ENCODE results near the gene PJA1.

Gene PJA1, protein sequence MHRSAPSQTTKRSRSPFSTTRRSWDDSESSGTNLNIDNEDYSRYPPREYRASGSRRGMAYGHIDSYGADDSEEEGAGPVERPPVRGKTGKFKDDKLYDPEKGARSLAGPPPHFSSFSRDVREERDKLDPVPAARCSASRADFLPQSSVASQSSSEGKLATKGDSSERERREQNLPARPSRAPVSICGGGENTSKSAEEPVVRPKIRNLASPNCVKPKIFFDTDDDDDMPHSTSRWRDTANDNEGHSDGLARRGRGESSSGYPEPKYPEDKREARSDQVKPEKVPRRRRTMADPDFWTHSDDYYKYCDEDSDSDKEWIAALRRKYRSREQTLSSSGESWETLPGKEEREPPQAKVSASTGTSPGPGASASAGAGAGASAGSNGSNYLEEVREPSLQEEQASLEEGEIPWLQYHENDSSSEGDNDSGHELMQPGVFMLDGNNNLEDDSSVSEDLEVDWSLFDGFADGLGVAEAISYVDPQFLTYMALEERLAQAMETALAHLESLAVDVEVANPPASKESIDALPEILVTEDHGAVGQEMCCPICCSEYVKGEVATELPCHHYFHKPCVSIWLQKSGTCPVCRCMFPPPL

DNA sequence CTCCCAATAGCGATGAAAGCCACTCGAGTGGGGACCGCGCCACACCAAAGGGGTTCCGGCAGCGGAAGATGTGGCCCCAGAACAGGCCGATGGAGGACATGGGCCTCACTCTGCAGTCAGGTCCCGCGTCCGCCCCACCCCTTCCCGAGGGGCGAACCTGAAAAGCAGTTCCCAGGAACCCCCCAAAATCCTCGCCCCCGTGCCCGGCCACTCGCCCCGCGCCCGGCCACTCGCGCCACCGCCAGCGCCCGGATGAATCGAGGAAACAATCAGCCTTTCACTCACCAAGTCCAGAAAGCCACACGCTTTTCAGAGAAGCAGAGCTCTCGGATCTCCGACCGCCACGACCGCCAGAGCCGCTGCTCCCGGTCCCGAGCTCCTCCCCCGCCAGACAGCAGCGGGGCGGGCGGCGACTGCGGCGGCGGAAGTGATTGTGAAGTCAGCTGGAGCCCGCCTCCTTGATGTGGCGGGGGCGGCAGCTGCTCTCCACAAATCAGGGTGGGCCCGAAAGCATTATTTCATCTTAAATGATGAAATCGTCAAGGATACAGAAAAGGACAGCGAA, at the start of gene PJA1:
TSS of gene PJA1 (minus strand) at position 367 of the 565 bp plus-strand sequence. CDS start 2,380 bp downstream, outside the sequence.
- peak; percentile 41 to 55 (median 49) for DNase-seq (ENCODE audit: low read depth in 3 of 3)

DNA sequence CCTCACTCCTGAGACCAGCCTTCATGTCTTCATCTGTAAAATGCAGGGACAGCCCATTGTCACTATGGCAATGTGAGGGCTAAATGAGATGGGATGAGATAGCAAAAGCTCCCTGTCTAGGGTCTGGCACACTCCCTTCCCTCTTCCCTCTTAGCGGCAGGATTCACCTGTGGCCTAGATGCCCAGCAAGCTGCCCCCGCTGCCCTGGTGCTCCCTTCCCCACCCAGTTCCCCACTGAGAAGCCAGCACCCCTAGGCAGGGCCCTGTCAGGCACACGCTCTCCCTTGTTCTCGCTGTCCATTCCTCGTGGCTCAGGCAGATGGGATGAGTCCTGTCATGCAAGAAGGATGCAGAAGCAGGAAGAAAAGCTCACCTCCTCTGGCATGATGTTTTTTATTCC, 49.2 kb upstream of the PJA1 start:
- DNase-seq (ENCODE audit: low read depth in 3 of 3), result no peak

DNA sequence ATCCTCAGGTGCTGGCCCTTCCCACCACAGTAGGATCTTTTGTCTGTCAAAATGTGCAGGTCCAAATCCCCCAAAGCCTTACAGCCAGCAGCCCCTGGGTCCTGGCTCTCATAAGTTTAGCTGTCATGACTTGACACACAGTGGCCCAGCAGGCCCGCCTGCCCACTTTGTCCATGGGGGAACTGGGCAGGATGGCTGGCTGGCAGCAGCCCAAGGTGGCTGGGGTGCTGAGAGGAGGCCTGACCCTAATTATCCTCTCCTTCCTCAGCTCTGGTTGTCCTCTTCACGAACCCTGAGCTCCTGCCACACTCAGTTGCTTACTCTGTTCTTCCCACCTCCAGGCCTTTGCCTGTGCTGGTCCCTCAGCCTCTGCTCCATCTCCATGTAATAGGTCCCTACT, 46.4 kb upstream of the PJA1 start:
- no peak for DNase-seq (ENCODE audit: low read depth in 3 of 3)

DNA sequence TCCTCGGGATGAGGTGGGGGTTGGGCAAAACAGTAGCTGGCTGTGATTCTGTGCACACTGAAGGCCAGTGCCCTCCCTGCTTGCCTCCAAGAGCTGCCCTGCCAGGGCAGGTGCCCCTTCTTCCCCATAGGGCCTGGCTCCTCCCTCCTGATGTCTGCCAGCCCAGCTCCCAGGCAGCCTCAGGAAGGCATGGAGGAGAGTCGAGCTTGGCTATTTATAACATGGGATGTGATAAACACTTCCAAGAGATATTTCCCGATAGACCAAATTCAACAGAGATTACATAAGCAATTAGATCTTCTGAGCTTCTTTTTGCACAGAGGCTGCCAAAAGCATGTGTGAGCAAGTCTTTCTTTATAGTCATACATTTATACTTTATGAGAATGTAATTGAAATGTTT, 45.3 kb upstream of the PJA1 start:
- no peak for DNase-seq (ENCODE audit: low read depth in 3 of 3)

DNA sequence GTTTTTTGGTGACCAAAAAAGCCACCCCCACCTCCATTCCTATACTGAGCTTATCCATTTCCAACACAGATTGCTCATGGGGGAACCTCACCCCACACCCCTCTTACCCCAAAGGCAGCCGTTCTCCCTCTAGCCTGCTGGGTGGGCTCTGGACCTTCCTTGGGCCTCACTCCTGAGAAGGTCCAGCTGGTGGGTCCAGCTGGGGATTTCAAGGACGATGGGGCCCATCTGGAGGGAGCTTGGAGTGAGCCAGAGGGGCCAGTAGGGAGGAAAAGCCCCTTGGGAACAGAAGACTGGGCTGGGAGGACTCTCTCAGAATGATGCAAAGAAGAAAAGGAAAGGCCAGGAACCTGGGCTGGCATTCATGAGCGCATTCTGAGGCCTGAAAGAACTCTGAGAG, 42.0 kb upstream of the PJA1 start:
- DNase-seq (ENCODE audit: low read depth in 3 of 3), result no peak

DNA sequence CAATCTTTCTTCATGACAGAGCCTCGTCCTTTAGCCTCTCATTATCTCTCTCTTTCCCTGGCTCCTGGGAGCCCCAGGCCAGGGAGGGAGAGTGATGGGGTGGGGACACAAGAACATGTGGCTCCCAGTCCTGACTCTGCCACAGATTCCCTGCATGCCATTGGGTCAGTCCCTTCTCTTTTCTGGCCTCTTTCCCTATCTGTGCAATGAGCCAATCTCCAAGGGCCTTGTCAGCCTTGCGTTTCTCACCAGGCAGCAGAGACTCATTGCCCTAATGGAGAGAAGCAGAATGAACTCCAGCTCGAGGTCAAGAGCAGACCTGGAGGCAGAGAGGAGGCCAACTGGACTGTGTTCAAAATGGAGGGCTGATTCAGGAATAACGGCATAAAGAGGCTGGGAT, 38.4 kb upstream of the PJA1 start:
- no peak for DNase-seq (ENCODE audit: low read depth in 3 of 3)

DNA sequence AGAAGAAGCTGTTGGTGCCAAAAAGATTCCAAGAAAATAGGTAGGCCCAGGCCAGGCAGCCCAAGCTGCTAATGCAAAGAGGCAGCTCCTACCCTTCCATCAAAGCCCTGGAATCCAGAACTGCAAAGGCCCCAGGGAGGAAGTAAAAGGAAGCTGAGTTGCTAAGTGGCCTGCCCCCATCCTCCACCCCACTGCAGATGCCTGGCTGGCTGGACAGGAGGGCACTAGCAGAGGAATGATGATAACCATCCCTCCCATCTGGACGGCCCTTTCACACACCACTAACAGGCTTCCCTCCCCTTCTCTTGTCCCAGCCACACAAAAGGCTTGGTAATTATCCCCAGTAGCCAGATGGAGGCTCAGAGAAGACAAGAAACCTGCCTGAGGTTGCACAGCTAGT, 32.4 kb upstream of the PJA1 start:
- no peak for DNase-seq (ENCODE audit: low read depth in 3 of 3)

DNA sequence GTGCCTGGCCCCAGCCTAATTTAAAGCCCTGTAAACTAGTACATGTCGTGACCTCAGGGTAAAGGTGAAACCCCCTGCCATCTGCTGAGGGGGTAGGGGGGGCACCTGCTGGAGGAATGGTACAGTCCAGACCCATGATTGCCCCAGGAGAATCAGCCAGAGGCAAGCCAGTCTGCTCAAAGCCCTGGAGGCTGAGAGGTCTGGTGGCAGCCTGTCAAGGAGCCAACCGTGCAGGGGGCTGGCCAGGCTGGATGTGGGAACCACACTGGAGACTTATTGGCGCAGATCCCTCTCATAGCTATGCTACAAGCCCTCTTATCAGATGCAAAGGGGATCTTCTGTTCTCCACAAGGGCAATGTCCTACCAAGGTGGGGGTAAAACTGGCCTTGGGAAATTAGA, 31.4 kb upstream of the PJA1 start:
- DNase-seq (ENCODE audit: low read depth in 3 of 3), result no peak

DNA sequence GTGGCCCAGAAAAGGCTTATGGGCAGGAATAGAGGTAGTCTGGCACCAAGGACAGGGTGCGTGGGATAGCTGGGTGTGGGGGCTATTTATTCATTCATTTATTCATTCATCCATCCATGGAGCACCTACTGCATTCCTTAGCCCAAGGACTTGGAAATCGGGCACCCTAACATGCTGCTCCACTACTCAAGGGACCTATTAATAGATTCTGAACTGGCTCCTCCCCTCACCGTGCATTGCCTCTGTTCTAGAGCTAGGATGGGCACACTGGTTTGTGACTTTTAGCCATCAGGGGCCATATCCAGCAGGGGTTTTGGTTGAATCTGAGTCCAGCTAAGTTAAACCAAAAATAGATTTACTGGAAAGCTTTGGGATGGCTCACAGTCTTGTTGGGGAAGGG, 30.6 kb upstream of the PJA1 start:
- DNase-seq (ENCODE audit: low read depth in 3 of 3), result no peak

DNA sequence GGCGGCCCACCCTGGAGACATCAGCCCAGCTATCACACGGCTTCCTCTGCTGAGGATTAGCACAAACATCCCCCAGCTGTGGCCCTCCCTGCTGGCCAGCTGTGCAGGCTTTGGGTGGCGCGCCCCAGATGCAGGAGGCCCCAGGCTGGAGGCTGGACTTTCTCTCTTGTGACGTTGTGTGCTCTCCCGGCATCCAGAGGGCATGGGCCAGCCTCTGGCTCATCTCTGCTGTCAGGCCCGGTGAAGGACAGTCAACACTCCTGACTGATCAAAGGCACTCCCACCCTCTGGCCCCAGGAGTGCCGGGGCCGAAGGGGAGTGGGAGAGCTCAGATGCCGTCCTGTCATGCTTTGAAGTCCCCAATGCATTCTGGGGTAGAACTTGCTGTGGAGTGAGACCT, 29.9 kb upstream of the PJA1 start:
- DNase-seq (ENCODE audit: low read depth in 3 of 3), result no peak

DNA sequence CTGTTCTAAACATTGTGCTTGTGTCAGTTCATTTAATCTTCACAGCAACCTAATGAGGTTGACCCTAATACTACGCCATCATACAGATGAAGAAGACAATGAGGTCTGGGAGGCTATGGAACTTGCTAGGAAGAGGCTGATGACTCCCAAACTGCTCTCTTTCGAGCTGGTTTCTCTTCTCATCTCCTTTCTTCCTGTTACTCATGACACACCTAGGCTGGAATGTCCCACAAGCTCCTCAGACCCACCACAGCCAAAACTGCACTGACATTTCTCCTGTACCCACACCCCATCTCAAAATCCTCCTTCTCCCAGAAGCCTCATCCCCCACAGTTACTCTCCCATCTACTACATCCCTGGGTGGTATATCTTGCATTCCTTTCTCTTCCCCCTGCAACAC, 27.4 kb upstream of the PJA1 start:
- no peak for DNase-seq (ENCODE audit: low read depth in 3 of 3)

DNA sequence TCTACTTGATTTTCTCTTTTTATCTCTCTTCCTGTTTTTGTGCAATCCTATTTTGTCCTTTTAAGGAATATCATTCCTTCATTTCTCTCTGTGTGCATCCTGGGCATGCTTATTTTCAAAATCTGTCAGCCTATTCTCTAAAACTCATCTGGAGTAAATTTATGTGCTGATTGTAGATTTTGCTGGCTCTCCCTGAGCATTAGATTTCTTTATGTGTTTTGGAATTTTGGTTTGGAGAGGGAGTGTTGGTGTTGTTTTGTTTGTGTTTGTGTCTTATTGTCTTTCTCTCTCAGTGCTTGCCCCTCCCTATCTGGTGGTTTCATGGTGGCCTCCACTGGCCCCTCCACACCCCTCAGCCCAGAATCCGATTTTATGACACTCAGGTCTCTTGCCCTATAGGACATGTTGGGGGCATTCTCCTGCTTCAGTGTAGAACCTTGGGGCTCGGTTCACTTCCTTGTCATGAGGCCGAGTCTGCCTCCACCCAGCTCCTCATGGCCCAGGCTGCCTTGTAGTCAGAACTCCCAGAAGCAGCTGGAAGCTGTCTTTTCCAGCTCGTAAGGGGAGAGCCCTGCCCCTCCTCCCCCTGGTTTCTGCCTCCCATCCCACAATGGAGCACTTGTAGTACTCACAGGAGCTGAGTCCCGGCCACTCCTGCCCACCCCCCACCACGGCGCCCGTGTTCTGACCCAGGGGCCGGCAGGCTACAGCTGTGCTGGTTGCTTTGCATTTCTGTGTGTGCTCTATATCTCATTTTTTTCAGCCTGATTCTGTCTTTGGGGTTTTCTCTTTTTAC, 24.5 kb upstream of the PJA1 start:
- no peak for DNase-seq (ENCODE audit: low read depth in 3 of 3)

DNA sequence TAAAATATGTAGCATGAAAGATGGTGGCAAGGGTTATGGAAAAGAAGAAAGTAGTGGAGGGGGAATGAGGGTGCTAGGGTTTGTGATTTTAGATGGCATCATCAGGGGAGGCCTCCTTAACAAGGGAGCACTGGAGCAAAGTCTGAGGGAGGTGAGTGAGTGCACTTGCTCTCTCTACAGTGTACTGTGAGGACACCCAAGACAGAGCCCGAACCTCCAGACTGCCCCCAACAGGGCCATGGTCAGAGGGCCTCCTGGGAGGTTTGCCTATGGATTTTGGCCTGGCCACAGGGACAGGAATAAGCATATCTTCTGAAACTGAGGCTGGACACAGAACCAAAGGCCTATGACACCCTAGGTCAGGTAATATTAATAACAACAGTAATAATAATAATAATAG, 21.4 kb upstream of the PJA1 start:
- no peak for DNase-seq (ENCODE audit: low read depth in 3 of 3)

DNA sequence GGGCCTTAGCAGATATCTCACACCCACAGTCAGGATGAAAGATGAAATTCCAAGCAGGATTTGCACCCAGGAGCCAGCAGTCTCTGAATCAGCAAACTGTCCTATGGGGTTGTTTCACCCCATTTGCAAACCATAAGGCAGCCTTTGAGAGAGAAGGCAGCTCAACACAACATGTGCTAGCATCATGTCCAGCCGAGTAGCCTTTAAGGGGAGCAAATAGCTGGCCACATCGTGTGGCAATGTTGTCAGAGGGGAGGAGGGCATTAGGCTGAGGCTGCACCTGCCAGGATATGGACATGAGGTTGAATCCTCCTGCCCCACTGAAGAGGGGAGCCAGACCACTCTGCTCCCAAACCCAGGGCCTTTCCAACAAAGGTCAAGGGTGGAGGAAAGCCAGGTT, 20.6 kb upstream of the PJA1 start:
- no peak for DNase-seq (ENCODE audit: low read depth in 3 of 3)

DNA sequence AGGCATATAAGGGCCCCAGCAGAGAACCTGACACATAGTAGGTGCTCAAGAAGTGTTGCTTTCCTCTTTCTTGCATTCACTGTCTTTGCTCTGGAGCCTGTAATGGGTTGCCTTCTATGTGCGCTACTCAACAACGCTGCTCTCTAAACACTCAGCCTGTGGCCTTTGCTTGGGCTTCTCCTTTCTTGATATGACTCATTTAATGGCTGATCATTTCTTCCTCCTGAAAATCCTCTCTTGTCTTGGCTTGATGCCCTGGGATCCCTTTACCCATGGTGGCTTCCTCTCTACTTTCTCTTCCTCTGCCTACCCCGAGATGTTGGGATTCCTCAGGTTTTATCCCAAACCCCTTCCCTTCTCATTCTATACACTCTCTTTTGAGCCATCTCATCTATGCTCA, 19.9 kb upstream of the PJA1 start:
- no peak for DNase-seq (ENCODE audit: low read depth in 3 of 3)

DNA sequence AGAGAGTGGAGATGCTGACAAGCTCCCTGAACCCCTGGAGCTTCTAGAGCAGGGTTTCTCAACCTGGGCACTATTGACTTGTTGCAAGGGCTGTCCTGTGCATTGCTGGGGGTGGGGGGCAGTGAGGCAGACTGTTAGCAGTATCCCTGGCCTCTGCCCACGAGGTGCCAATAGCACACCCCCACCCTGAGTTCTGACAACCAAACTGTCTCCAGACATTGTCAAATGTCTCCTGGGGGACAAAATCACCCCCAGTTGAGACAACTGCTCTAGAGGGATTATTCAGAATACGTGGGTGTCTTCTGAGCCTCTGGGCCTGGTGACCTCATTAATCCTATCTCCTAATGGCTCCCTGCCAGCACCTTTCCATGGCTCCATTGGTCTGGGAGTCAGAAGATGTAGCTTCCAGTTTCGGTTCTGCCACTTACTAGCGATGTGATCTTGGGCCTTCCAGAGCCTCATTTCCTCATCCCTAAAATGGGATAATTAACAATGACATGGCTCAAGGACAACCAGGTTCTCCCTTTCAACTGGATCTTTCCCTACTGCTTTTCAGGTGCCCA, 17.6 kb upstream of the PJA1 start:
- no peak for DNase-seq (ENCODE audit: low read depth in 3 of 3)

DNA sequence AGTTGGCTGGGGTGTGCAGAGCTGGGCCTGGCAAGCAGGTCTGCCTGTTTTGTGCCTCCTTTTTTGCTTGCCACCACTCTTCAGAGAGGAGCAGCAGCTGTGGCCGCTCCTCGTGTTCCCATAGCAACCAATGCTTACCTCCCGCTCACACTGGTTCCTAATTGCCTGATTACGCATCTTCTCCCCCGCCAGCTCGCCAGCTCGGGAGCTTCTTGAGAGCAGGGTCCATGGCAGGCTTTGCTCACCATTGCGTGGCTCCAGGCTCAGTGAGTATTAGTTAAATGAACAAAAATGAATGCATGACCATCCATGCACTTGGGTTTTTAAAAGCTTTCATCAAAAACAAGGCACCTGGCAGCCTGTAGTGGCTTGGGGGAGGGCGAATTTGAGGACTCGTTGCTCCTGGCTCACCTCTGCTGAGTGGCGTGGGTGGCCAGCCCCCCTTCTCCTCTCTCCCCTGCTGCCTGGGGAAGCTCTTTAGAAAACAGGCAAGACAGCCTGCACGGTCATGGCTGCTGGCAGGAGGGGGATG, 14.2 kb upstream of the PJA1 start:
- no peak for DNase-seq (ENCODE audit: low read depth in 3 of 3)

DNA sequence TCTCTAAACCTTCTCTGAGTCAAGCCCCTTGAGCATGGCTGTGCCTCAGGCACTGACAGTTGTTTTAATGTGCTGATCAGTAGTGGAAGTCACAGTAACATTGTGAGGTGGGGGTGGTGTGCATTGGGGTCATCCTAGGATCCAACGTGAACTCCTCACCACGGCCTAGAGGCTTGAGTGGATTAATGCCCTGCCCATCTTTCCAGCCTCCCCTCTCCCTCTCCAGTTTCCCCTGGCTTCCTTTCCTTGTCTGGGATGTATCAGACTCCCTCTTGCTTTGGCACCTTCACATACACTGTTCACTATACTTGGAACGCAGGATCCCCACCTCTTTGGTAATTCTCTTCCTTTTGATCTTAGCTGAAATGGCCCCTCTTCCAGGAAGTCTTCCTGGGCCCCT, 13.3 kb upstream of the PJA1 start:
- no peak for DNase-seq (ENCODE audit: low read depth in 3 of 3)

DNA sequence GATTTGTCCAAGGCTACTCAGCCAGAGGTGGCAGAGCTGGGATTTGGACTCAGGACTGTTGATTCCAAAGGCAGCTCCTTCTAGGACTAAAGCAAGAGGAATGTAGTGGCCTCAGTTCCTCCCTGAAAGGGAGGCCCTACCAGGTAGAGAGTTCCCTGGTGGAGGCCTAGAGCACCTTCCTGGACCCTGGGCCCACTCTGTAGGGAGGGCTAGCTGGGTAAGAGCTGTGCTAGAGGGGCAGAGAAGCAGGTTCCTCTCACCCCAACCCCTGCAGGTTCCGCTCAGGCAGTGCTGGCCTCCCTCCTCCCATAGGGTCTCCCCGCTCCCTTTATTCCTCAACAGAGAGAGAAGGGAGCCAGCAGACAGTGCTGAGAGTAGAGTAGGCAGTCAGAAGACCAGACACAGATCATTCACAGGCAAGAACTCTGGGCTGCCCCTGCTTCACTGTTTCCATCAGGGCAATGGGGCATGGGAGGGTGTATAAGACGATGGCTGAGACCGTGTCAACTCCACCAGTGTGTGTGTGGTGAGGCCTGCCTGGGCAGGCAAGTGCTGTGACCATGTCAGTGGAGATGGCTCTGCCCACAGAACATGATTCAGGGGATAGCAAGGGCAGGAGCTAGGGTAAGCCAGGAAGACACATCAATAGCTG, 12.4 kb upstream of the PJA1 start:
- no peak for DNase-seq (ENCODE audit: low read depth in 3 of 3)

DNA sequence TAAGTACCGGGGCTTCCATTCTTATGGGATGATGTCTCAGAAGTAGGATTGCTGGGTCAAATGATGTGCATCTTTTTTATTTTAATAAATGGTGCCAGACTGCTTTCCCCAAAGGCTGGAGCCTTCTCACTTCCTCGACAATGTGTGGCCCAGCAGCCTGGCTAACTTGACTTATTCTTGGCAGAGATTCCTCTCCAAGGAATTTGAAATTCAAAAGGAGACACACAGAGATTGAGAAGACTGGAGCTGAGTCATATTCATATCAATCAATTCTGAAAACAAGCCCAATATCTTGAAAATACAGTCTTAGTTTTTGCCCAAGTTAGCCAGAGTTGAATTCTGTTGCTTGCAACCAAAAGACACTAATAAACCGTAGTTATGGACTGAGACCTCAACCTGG, 10.8 kb upstream of the PJA1 start:
- no peak for DNase-seq (ENCODE audit: low read depth in 3 of 3)

DNA sequence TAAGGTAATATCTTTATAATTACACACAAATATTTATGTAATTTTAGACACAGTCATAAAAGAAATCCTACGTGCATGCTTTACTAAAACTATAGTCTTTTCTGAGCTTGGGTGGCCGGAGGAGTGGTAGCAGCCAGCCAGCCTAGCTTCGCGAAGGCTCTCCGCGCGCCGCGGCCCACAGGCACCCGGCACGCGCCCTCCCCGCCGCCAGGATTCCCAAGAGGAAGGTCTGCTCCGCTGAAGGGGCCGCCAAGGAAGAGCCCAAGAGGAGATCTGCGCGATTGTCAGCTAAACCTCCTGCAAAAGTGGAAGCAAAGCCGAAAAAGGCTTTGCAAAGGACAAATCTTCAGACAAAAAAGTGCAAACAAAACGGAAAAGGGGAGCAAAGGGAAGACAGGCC, 8.7 kb upstream of the PJA1 start:
- DNase-seq (ENCODE audit: low read depth in 3 of 3), result no peak

Measured in stimulated activated CD4-positive, alpha-beta T cell treated with anti-CD3 and anti-CD28 coated beads, TNF-alpha, amount 100 ng/mL, for 48 hours (primary cell).